CMK (cell line): Measurements from ENCODE around the gene AFAP1L2.

Source experiments
- DNase-seq: peaks from one replicate; pipeline ENCODE4 v3.0.0-alpha.2; 2010; ENCODE audit warnings: low read depth

AFAP1L2 gene

DNA sequence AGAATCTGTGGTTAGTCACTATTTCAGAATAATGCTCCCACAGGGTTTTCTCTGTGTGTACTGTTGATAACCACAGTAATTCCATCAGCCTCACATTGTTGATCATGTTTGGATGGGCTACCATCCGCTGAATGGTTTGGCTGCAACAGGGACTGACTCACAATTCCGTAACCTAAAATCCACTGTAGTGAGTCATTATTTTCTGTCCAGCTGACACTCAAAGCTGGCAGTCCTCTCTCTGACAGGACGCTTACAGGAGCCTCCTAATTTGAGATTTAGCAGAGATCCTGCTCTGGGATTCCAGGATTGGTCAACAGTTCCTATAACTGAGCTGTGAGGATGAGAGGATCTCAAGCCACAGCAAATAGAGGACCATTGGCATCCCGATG, 132.5 kb downstream of the AFAP1L2 start:
- no peak for DNase-seq

DNA sequence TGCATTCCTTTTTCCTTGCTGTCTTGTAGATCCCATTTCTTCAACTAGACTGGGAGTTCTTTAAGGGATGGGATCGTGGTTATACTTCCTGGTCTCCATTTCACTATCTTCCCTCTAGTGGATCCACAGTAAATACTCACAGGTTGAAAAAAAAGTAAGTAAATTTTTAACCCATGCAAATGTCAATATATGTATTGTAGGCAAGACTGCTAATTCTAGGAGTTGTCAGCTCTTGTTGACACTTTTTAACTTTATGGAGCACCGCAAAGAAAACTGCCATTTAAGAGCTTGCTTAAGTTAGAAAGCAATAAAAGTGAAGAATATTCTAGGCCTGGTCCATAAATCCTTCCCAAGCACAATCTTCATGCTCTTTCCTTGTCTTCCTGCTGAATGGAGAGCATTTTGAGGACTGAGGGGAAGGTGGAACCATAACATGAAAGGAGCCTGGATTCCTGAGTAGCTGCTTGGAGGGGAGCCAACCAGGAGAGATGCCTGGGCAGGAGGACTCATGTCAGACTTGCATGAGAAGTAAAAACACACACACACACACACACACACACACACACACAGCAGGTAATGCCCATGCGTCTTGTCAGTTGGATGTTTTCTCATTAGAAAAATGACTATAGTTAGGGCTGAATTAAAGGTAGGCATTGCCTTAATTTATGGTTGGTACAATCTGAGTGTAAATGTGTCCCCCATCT, 133.1 kb downstream of the AFAP1L2 start:
- no peak for DNase-seq

DNA sequence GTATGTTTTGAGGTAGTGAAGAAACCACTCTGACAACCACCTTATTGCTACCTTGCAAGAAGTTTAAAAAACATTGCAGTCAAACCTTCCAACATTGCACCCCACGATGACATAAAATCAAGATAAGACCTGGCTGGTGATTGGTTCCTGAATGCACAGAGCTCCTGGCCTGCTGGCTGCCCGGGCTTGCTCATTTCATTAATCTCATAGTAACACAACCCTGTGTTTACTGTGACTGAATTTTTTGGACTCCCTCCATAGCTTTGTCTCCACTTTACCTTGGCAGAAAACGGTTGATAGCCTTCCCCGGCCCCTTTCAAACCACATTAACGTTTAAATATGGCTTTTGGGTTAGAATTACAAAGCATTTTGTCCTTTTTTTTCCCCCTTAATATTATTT, 137.8 kb downstream of the AFAP1L2 start:
- no peak for DNase-seq

DNA sequence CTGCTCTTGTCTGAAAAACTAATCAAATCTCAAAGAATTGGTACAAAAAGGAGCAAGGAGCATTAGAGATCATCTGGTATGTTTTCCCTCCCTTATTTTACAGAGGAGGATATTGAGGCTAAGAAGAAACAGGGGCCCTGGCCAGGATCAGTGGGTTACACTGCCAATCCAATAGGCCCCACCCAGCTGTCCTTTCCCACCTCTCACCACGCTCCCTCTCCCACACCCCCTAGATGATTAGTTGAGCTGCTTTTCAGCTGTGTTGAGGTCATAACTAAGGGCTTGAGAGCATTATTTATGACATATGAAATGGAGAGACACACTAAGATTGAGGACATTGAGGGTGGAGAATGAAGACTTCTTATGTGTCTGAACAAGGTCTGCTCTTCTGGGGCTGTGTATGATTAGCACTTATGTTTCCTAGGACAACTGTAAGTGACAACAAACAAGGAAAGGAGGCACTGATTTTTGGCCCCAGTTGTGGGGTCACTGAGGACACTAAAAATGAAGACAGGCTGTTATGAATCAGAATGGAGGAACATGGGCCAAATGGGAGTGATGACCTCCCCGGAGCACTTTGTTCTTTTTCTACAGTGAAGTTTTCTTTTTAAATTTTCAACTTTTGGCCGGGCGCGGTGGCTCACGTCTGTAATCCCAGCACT, 138.8 kb downstream of the AFAP1L2 start:
- DNase-seq, result no peak

DNA sequence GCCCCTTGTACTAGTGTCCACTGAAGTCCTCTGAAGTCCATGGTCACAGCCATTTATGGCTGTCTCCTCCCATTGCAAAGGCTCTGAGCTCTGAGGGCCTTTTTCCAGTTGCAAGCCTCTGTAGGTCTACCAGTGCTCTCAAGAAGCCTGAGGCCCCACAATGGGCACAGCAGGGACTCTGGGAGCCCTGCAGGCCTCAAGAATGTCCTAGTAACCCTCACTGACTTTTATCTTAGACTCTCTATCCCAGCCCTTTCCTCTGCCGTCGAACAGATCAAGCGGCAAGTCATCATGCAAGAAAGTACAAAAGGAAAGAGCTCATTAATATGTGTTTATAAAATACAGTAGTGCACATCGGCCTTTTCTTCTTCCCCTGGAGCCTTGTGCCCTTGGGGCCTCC, 141.8 kb downstream of the AFAP1L2 start:
- no peak for DNase-seq

DNA sequence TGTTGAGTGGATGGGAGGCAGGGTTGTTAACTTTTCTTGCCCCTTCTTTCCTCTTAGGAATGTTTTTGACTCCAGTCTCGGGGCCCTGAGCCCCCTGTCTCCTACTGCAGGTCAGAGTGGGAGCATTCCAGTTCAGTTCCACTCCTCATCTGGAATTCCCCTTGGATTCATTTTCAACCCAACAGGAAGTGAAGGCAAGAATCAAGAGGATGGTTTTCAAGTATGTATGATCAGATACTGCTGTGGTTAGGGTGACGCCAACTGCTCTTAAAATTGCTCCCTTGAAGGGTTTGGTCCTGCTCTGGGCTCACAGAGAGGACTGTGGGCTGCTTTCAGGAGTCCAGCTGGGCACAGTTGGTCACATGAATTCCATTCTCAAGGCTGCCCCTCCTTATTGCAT, 143.2 kb downstream of the AFAP1L2 start:
- DNase-seq, result no peak

DNA sequence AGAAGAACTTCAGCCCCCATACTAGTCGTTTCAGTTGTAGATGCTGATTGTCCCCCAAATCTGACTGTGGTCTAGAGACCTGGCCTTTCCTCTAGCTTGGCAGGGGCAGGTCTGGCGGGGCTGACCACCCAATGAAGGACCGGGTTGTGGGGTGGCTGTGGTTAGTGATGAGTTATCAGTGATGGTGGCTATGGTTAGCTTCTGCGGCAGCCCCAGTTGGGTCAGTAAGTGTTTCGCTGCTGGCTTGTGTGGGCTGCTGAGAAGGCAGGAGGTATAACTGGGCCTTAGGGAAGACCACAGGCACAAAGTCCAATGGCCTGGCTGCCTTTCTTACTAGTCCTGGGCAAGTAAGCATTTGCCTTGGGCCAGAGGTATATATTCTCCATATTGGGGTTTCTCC, 143.9 kb downstream of the AFAP1L2 start:
- no peak for DNase-seq

DNA sequence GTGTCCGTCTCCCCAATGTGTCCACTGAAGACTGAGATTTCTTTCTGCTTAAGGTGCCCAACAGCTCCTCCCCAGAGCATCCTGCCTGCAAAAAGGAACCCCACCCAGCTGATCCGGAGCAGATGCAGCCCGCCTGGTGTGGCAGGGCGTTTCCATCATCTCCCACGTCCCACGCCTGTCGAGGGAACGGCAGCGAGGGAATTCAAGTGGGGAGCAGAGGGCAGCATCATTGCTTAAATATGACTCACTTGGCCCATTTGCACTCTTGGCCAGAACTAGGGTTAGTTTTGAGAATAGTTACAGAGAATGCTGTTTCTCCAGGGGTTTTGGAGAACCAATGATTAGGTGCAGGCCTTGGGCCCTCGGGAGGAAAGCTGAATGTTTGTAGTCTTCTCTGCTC, 144.5 kb downstream of the AFAP1L2 start:
- no peak for DNase-seq

DNA sequence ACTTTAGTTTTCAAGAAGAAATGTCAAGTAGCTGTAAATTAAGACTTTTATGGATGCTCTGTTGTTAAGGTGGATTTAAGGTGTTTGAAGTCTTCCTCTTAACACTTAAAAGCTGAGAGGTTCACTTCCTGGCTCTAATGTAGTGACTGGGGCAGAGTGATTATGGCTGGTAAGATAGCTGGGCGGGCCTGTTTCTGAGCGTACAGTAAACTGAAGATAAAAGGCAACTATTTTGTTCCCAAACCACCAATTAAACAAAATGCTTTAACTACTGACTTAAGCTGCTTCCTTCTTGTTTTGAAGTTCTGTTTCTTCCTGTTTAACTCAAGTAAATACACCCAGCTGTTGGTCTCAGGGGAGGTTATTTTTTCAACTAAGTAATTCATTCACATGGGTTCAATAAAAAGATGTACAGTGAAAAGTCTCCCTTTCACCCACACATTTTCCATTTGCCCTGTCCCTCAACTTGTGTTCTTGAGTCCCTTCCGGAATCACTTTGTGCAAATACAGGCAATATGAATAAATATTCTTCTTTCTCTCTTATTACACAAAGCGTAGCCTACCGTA, 145.9 kb downstream of the AFAP1L2 start:
- no peak for DNase-seq

DNA sequence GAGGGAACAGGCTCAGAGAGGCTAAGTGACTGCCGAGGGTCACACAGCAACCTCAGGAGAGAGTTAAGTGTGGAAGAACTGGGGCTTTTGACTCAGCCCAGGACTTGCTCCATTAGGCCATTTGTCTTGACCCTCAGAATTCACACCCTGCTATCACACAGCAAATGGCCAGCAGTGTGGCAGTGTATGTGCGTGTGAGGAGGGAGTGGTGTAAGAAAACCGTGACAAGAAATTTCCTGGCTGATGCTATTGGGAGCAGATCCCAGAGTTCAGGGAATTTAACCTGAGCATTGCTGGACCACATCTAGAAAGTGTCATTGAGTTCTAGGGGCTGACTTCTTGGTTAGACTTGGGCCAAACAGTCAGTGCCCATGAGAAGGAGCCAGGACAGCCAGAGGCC, 146.8 kb downstream of the AFAP1L2 start:
- DNase-seq, result no peak

DNA sequence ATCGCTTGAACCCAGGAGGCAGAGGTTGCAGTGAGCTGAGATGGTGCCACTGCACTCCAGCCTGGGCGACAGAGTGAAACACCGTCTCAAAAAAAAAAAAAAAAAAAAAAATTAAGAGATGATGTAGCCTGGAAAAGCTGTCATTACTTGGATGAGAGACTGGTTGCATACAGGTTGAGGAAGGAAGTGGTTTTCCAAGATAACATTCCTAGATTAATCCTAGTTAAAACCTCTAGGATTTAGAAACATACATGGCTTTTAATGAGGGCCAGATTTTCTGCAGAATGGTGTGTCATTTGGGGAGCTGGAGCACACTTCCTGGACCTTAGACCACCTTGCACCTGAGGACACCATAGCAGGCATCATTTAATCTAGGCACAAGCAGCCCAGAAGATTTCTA, 147.5 kb downstream of the AFAP1L2 start:
- DNase-seq, result no peak

DNA sequence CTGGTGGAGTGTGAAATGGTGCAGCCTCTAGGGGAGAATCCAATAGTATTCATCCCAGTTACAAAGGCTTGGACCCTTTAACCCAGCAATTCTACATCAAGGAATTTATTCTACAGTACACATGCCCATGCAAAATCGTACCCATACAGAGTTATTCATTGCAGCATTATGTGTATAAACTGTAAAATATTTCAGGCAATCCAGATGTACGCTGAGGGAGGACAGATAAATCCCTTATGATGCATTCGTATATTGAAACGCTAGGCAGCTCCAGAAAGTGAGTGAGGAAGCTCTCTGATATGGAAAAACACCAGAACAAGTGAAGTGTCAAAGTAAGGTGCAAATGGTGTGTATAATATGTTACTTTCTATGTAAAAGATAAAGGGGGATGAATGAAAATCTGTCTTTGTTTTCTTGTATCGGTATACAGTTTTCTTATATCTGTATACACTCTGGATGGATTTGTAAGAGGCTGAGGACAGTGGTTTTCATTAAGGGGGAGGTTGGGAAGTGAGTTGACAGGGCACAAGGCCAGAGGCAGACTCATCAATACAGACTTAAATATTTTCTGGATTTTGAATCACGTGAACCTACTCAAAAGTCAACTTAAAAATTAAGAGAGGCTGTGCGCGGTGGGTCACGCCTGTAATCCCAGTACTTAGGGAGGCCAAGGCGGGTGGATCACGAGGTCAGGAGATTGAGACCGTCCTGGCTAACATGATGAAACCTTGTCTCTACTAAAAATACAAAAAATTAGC, 148.1 kb downstream of the AFAP1L2 start:
- no peak for DNase-seq

DNA sequence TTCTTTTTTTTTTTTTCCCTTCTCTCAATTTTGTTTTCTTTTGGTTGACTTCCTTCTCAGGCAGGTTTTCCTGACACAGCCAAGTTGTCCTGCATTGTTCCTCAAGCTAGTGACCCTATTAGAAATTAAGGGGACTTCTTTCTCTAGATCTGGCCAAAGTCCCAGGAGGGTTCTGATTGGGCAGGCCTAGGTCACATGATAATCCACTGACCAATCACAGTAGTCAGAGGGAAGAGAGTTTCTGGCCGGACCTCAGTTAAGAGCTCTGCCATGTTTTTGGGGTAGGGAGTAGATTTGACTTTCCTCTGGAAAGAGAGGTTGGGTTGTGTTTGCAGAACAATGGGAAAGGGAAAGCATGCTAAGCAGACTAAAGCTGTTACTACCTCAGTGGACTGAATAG, 149.1 kb downstream of the AFAP1L2 start:
- no peak for DNase-seq

DNA sequence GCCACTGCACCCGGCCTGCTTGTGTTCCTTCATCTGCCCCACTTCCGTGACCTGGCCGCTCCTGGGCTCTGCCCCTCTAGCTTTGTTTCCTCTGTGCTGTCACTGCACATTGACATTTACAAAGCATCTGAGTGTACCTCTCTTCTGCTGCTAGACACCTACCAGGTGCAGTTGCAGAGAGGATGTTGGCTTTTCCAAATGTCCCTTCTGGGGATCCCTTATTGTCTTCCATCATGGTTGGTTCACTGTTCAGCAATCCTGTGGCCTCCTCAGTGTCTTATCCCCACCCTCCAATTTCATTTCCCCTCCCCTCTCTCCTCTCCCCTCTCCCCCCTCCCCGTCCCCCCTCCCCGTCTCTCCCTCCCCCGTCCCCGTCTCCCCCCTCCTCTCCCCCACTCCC, 151.4 kb downstream of the AFAP1L2 start:
- no peak for DNase-seq

DNA sequence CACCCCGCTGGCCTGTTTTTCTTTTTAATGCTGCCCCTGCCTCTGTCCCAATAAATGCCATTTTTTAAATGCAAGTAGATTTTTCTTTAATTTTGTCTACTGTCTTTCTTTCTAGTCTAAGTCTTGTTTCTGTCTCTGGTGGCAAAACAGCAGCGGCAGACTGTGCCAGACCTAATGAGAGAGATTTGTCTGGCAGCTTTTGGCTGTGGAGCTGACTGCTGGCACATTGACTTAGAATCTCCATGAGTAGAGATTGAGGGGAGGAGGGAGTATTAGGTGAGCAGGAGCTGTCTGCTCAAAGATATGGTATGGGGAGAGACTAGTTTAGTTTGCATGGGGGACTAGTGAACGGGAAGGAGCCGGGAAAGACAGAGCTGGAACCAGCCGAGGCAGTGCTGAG, 152.2 kb downstream of the AFAP1L2 start:
- no peak for DNase-seq

DNA sequence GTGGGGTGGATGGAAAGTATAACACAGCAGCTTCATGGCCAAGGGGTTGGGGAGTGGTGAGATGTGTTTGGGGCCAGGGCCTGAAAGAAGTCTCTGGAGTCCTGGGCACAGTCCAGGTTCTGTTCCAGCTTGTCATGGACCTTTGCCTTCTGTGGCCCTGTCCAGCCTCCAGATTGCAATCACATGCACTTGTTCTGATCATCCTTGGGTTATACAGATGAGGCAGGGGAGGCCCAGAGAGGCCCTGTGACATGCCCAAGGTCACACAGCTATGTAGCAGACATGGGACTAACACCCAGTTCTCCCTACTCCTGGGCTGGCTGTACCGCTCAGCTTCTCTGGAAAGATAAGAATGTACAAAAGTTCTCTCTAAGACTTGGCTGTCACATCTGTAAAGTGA, 153.6 kb downstream of the AFAP1L2 start:
- no peak for DNase-seq

DNA sequence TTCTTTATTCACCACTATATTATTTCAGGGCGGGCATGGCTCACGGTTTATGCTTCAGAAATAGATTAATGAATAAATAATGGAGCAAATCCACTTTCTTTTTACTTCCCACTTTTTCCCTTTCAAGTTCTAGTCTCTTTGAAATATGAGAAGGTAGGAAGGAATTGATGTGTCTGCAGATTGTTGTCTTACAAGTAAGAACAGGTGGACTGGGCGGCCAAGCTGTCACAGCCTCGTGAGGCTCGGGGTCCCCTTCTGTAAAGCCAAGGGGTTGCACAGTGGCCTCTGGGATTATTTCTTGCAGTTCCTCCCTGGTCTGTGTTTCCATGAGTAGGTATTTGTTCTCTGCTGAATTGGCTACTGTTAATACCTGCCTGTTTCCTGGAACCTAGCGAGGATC, 154.1 kb downstream of the AFAP1L2 start:
- no peak for DNase-seq

DNA sequence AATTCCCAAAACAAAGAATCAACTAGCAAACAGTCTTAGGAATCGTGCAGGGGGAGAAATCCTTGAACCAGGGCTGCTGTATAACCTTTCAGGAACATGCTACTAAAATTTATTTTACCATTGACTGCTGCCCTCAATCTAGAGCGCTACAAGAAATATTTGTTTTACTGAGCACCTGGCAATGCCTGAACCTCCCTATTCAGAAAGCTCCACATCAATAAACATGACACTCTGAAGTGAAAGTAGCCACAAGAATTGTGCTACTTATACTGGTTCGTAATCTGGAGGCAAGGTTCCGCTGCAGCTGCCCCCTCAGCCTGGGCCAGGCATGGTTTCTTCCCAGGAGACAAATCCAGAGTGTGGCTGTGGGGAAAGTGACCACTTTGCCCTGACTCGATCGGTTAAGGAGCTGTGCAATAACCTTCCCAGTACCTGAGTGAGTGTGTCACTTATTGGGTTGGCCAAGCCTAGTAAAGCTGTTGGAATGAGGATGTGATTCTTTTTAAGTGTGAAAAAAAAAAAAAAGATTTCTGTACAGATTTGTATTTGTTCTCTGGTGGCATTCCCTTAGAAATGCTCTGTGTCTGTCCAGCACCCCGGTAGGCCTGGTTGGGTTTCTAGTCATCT, 157.5 kb downstream of the AFAP1L2 start:
- DNase-seq, result no peak

DNA sequence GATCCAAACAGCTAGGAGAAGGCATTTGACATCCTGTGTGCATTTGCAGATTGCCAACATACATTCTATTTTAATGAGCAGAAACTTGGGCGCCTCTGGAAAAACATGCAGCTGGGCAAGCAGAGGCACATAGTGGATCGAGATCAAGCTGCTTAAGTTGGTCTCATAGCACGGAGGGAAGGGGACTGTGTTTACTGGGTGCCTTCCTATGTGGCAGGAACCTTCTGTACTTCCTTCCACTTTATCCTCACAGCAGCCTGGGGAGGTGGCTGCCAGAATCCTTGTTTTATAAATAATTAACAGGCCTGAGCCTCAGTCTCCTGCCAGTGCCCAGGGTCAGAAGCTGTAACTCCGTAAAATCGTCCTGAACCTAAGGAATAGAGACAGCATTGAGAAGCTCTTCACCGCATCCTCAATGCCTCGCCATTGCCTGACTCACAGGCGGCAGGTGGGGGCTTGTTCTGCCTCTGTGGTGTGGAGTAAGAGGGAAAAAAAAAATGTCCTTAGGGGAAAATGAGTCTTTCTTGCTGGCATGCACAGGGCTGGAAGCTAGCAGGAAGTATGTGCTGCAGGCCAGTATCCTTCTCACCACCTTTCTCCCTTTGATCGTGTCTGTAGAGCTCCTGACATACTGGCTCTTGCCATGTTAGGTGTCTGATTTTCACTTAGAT, 159.0 kb downstream of the AFAP1L2 start:
- no peak for DNase-seq
